Mesenteric fat pad (tissue), 1 donor: ENCODE results near the gene MPL. TPM values are rescaled to one million over a fixed set of nuclear protein-coding genes. Genes with fewer than 3 reads are reported as not detected.
"Not testable (repeated sequence)": the region's sequence is repeated elsewhere in the genome, so short reads cannot be mapped to it uniquely, and the experiment has no call there.

Source experiments
- DNase-seq: peaks from one replicate; pipeline ENCODE4 v3.0.0-alpha.2; 2020; ENCODE audit warnings: low spot score
- total RNA-seq: library from RNA; stranded (reverse); fragmentation: NEBNext Ultra II Directional; extraction: Animal tissue kit (Norgen Biotek cat#: 25700); gene quantifications from one replicate; pipeline ENCODE4 v1.2.1, GENCODE V29; 2021
- donor health status: DM: yes; HTN: yes; CAD: no.

The MPL gene
- total RNA-seq, 1 donor from 2014 or later: 0.39 TPM

GRCh38 chr1:43373066-43373940, 35.7 kb downstream of the MPL start:
- DNase-seq: no peak

GRCh38 chr1:43376723-43377235, 39.2 kb downstream of the MPL start:
- DNase-seq: no peak

- DNase-seq: no peak
Observed at GRCh38 chr1:43377831-43378230, 40.2 kb downstream of the MPL start.

- no peak for DNase-seq
Observed at GRCh38 chr1:43379476-43379875, 41.9 kb downstream of the MPL start.

- DNase-seq: no peak
Observed at GRCh38 chr1:43381612-43382011, 44.0 kb downstream of the MPL start.

GRCh38 chr1:43382027-43382779, 44.6 kb downstream of the MPL start:
- DNase-seq: no peak

- DNase-seq: no peak
Observed at GRCh38 chr1:43383449-43383848, 45.8 kb downstream of the MPL start.

GRCh38 chr1:43386676-43387075, 49.1 kb downstream of the MPL start:
- DNase-seq: no peak

GRCh38 chr1:43387976-43388599, 50.5 kb downstream of the MPL start:
- no peak for DNase-seq

GRCh38 chr1:43388613-43389012, 51.0 kb downstream of the MPL start:
- DNase-seq: no peak

GRCh38 chr1:43389326-43390313, 52.0 kb downstream of the MPL start, which contains the start of the genes MED8 and SZT2:
MED8 (minus strand) TSS chr1:43389800; CDS start chr1:43389764, 36 bp downstream.
SZT2 (plus strand) TSS chr1:43389899; CDS start chr1:43389969, 70 bp downstream.
- DNase-seq: peak; percentile 98

- no peak for DNase-seq
Observed at GRCh38 chr1:43392702-43393101, 55.1 kb downstream of the MPL start.

GRCh38 chr1:43395523-43395922, 57.9 kb downstream of the MPL start:
- no peak for DNase-seq

- no peak for DNase-seq
Observed at GRCh38 chr1:43396059-43396458, 58.4 kb downstream of the MPL start.

- no peak for DNase-seq
Observed at GRCh38 chr1:43398227-43398626, 60.6 kb downstream of the MPL start.

GRCh38 chr1:43400441-43400840, 62.8 kb downstream of the MPL start:
- DNase-seq: not testable (repeated sequence)

- no peak for DNase-seq
Observed at GRCh38 chr1:43402089-43402865, 64.7 kb downstream of the MPL start.
